HG03439 (cell line): ENCODE data around the gene DKKL1.
A peak's percentile ranks its signal among the peaks of the same experiment; 100 is the strongest.
"Not testable (repeated sequence)": the region's sequence is repeated elsewhere in the genome, so short reads cannot be mapped to it uniquely, and the experiment has no call there.

ENCODE experiments used
- ATAC-seq: cut with Tn5 transposase; IDR thresholded peaks from one replicate; pipeline ENCODE4 v1.9.1; 2021; ENCODE audit warnings: mild to moderate bottlenecking, moderate library complexity; ENCODE audit not compliant: unreplicated experiment

DKKL1 gene

DNA sequence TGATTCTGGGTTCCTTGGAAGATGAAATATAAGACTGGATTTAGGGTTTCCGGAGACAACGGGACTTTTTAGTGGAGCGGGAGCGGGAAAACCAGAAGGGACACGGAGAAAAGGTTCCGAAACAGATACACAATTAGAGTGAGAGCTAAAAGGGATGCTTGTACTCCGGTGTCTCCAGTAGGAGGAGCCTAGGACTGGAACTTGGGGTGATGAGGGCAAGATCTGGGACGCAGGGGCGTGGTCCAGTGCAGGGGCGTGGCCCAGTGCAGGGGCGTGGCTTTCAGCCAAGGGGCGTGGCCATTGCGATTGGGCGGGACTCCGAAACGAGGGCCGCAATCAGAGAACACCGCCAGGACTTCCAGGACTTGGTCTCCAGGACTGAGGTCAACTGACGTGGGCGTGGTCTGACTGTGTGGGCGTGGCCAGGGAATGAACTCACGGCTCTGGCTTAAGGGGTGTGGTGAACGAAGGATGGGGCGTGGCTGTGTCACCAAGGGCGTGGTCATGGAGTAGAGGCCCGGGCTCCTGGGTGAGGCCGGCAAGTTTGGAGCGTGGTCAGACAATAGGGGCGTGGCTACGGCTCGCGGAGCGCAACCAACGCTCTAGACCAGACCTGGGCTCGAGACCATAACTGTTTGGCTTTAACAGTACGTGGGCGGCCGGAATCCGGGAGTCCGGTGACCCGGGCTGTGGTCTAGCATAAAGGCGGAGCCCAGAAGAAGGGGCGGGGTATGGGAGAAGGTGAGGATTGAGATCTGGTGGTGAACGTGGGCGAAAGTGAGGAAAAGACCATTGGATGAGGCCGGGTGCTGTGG lies at the start of gene DKKL1:
Gene DKKL1 (plus strand): TSS at position 610 of the 815 bp plus-strand sequence. CDS start 122 bp downstream, at position 732.
- peak; percentile 79 for ATAC-seq

DNA sequence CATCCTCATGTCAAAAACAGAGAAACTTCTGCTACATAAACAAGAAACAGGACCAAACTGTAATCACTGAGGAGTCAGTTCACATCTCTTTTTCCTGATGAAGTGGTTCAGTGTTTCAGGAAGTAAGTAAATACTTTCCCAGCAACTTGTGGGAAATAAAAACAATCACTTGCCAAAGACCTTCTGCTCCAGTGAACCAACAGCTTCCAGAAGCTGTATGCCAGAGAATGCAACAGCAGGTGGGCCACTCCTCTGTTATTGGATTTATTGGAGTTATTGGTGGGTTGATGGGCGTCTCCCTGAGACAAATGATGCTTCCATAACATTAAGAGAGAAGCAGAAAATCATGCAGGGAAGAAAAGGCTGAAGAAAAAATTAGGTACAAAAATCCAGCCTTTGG lies 48.6 kb upstream of the DKKL1 start:
- ATAC-seq = no peak

DNA sequence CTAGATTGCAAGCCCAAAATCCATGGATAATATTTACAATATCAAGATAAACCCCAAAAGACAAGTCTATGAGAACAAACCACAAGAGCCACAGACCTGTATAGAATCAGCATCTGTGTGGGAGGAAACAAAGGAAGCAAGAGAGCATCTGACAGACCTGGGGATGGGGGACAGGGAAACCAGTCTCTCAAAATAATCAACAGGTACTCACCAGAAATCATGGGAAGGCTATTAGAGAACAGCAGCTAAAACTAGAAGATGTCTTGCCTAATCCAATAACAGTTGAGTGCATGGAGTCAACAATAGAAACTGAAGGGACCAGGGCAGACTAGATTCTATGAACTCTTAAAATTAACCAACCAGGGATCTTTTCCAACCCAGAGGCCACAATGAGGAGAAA lies 47.4 kb upstream of the DKKL1 start:
- ATAC-seq = no peak

DNA sequence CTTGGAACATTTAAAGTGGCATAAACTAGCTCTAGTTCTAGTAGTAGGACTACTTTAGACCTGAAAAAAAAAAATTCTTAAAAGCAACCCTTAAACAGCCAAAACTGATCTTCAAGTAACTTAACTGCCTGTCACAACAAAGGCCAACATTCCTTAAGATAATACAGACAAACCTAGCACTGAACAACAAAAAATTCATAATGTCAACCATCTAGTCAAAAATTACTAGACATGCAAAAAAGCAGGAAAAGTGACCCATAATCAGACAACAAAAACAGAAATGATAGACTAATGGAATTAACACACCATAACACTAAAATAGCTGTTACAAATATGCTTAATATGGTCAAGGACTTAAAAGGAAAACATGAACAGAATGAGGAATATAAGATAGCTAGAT lies 45.4 kb upstream of the DKKL1 start:
- ATAC-seq = no peak

DNA sequence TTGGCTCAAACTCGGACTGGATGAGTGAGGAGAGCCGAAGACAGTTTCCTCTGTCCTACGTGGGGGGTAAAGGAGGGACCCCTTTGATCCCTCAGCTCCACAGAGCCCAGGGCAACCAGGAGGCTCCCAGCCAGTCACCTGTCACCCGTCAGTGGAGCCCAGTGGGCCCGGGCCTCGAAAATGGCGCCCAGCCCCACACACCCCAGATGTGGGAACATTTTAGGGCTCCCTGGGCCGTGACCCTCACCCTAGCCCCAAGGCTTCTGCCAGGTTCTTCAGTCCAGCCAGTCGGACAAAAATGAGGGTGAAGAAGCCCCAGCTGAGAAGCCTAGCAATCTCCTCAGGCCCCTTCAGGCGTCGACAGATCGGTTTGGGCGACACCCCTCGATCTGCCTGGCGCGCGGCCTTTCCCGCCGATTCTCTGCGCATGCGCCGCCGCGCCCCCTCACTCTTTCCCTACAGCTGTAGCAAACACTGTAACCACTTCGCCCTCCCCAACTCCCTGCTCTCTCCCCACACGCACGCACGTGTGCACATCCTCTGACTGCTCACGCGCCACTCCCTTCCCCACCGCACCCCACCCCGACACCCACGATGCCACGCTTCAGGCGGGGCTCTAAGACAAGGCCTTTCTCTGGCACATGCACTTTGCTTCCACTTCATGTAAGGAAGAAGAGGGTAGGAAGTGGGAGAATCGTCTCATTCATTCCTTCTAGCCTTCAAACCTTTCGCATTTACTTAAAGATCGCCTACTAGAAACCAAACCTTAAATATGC lies 38.7 kb upstream of the DKKL1 start, which contains the start of gene SLC6A16:
Gene SLC6A16 (minus strand): TSS at position 391 of the 776 bp plus-strand sequence. CDS start 13,844 bp downstream, outside the sequence.
- no peak for ATAC-seq

DNA sequence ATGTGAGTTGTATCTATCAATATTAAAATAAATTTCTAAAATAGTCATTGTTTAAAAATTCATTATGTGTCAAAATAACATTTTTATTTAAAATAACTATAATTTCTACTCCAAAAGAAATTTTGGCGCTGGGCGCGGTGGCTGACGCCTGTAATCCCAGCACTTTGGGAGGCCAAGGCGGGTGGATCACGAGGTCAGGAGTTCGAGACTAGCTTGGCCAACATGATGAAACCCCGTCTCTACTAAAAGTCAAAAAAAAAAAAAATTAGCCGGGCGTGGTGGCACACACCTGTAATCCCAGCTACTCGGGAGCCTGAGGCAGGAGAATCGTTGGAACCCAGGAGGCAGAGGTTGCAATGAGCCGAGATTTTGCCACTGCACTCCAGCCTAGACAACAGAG lies 37.9 kb upstream of the DKKL1 start:
- not testable (repeated sequence) for ATAC-seq

DNA sequence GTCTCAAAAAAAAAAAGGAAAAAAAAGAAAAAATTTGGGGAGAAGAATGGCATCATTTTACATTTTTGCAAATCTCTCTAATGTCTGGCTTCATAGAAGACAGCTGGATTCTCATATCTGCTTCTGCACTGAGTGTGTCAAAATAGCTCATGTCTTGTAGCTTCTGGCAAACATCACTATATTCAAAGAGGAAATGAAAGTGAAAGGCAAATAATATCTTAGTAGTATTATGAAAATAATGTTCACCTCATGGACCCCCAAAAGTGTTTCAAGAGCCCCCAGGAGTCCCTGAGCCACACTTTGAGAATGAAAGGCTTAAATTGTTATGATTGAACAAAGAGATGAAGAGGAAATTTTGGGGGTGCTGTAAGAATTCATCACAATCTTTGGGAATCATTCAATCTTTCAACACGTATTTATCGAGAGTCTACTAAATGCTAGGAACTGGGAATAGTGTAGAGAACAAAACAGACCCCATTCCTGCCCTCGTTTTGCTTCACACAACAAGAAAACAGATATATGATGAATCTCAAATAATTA lies 37.4 kb upstream of the DKKL1 start:
- no peak for ATAC-seq

DNA sequence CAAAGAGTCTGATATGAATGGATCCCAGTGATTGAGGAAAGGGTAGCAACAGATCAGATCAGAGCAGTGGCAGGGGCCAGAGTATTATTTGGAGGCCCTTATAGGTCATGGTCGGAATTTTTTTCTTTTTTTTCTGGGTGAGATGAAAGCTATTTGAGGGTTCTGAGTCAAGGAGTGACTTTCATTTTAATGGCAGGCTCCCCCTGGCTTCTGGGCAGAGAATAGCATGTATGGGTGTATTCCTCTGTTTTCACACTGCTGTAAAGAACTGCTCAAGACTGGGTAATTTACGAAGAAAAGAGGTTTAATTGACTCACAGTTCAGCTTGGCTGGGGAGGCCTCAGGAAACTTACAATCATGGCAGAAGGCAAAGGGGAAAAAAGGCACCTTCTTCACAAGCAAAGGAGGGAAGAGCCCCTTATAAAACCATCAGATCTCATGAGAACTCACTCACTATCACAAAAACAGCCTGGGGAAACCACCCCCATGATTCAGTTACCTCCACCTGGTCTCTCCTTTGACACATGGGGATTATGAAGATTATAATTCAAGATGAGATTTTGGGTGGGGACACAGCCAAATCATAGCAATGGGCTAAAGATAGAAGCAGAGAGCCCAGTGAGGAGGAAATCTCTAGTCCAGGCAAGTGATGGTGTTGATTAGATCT lies 35.7 kb upstream of the DKKL1 start:
- ATAC-seq = no peak

DNA sequence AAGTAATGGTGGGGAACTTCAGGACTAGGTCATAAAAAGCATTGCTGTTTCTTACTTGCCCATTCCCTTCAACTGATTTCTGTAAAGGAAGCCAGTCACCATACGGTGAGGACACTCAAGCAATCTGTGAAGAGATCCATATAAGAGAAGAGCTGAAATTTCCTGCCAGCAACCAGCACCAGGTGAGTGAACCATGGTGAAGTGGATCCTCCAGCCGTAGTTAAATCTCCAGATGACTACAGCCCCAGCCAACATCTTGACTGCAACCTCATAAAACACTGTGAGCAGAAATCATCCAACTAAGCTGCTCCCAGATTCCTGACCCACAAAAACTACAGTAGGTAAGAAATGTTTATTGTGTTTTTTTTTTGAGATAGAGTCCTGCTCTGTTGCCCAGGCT lies 34.9 kb upstream of the DKKL1 start:
- ATAC-seq = no peak

DNA sequence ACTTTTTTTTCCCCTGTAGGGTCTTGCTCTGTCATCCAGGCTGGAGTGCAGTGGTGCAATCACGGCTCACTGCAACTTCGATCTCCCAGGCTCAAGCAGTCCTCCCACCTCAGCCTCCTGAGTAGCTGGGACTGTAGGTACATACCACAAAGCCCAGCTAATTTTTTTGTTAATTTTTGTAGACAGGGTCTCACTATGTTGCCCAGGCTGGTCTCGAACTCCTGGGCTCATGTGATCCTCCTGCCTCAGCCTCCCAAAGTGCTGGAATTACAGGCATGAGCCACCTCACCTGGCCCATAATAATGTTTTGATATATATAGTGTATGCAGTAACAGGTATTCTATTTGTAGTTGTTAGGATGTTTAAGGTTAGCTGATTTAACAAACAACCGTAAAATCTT lies 32.5 kb upstream of the DKKL1 start:
- not testable (repeated sequence) for ATAC-seq

DNA sequence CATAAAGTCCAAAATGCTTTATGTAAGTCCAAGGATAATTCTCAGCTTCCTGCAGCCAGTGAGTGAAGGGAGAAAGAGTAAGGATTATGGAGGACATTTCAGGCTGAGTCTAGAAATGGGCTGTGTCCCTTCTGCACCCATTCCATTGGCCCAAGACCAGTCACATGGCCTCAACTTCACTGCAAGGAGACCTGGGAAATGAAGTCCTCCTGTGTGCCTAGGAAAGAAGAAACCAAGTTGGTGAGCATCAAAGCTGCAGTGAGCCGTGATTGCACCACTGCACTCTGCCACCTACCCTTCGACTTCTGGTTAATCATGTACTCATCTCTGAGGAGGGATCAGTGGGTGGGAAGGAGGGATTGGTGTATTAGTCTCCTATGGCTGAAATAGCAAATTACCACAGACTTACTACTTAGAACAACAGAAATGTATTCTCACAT lies 32.0 kb upstream of the DKKL1 start:
- peak; percentile 31 for ATAC-seq

DNA sequence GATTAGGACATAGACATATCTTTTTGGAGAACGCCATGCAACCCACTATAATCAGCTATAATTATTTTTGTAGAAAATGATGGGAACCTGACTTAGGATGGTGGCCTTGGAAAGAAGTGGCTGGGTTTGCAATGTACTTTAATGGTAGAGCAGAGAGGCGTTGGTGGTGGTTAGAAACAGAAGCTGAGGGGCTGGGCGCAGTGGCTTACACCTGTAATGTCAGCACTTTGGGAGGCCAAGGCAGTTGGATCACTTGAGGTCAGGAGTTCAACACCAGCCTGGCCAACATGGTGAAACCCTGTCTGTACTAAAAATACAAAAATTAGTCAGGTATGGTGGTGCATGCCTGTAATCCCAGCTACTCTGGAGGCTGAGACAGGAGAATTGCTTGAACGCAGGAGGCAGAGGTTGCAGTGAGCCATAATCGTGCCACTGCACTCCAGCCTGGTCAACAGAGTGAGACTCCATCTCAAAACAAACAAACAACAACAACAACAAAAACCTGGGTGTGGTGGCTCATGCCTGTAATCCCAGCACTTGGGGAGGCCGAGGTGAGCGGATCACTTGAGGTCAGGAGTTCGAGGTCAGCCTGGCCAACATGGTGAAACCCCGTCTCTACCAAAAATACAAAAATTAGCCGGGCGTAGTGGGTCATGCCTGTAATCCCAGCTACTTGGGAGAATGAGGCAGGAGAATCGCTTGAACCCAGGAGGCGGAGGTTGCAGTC lies 30.8 kb upstream of the DKKL1 start:
- ATAC-seq = not testable (repeated sequence)

DNA sequence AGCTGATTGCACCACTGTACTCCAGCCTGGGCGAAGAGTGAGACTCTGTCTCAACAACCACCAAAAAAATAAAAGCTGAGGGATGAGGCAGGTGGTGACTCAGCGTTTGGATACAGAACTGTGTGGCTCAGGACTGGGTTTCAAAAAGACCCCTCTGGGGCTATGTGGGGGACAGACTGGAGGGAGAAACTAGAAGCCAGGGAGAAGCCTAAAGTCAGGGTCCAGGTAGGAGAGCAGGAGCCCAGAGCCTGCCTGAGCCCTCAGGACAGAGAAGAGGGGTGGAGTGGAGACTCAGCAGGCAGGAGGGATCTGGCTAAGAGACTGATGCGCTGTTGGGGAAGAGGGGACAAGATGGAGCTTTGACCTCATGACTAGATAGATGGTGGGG lies 30.3 kb upstream of the DKKL1 start:
- peak; percentile 6 for ATAC-seq

DNA sequence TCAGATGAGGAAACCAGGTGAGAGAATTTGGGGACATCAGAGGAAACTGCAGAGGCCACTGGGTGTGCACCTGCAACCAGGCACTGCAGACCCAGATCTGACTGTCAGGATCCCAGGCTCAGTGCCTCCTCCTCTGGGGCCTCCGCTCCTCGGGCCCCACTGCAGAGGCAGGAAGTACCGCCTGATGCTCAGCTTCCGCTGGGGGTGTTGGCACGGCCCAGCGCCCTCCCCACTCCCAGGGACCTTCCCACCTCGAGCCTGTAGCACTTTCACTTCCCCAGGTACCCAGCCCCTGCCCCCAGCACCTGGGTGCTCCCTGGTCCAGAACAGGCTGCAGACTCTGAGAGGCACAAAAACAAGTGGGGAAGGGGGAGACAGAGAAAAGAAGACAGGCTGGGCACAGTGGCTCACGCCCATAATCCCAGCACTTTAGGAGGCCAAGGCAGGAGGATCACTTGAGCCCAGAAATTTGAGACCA lies 29.8 kb upstream of the DKKL1 start:
- peak; percentile 40 for ATAC-seq

DNA sequence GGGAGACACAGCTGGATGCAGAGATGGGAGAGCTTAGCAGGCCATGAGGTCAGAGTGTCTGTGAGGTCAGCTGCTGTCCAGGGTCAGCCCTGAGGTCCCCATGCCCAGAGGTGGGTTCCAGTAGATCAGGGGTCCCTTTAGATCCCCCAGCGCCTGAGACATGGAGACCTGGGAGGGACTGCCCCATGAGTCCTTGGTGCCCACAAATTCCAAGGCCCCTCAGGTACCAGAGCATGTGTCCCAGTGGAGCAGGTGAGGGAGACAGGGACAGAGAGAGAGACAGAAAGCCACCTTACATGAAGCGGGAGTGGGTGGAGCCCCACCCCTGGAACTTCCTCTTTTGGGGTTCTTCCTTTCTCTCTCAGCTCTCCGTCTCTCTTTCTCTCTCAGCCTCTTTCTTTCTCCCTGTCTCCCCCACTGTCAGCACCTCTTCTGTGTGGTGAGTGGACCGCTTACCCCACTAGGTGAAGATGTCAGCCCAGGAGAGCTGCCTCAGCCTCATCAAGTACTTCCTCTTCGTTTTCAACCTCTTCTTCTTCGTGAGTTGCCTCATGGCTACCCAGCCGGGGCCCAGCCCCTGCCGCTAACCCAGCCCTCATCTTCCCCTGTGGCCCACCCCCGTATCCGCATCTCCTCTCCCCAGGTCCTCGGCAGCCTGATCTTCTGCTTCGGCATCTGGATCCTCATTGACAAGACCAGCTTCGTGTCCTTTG lies 28.4 kb upstream of the DKKL1 start, which contains the start of gene CD37:
Gene CD37 (plus strand): TSS at position 336 of the 713 bp plus-strand sequence. CDS start 135 bp downstream, at position 471.
- no peak for ATAC-seq

DNA sequence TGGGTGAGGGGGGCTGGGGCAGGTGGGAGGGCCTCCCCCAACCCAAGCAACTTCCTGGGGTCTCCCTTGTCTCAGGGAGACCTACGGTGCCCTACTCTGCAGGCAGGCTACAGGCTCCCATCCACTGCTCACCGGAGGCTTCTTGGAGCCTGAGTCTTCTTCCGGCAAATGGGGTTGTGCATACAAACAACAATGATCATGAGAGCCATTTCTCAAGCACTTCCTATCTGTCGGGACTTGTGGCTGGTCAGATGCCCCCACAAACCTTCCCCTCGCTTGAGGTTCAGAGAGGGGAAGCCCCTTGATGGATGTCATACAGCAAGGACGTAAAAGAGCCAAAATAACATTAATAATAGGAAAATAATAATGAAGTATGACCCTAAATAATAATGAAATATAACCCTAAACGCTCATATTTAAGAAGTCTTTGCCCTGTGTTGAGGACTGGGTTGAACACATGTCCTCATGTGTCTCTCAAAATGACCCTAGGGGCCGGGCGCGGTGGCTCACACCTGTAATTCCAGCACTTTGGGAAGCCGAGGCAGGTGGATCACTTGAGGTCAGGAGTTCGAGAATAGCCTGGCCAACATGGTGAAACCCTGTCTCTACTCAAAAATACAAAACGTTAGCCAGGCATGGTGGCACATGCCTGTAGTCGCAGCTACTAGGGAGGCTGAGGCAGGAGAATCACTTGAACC lies 27.7 kb upstream of the DKKL1 start:
- ATAC-seq = no peak

DNA sequence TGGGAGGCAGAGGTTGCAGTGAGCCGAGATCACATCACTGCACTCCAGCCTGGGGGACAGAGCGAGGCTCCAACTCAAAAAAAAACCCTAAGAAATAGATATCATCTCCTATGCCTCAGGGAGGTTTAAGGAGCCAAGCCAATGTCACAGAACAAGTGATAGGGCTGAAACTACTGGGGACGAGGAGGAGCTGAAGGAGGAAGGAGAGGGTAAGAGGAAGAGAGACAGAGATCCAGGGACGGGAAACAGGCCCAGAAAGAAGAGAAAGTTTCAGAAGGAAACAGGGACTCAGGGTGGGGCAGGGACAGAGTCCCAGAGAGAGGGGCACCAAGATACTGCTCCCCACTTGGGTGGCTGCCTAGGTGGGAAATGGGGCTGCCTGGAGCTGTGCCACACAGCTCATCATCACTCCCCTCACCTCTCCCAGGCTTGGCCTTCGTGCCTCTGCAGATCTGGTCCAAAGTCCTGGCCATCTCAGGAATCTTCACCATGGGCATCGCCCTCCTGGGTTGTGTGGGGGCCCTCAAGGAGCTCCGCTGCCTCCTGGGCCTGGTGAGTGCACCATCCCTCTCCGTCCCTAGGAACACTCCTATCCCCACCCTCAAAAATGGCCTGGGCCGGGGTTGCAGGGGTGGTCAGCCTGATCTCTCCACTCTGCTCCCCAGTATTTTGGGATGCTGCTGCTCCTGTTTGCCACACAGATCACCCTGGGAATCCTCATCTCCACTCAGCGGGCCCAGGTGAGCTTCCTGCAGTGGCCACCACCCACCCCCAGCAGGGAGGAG lies 27.0 kb upstream of the DKKL1 start:
- no peak for ATAC-seq
